Natural killer cell (primary cell): ENCODE results near the gene MCTP1. TPM values are rescaled to one million over a fixed set of nuclear protein-coding genes. Genes with fewer than 3 reads are reported as not detected.

Experiments
- ATAC-seq, 3 donors: fragments of 150-1000 bp in 2 of 3; fragments of 200-7000 bp in 1 of 3; cut with Tn5 transposase; 1 replicate in 1 of 3; 2 replicates in 2 of 3; pipeline ENCODE4 v1.10.0; 2021; ENCODE audit warnings: mild to moderate bottlenecking in 2 of 3, moderate library complexity in 2 of 3
- DNase-seq, 2 donors: peaks; one replicate each; pipeline versions ENCODE4 v3.0.0 to v3.0.0-alpha.2; 2013 to 2021; ENCODE audit warnings: mixed read lengths in 1 of 2
- H3K27ac ChIP-seq: one replicate; pipeline ENCODE4 v1.5.1; 2013; ENCODE audit warnings: mild to moderate bottlenecking, low read length
- H3K27me3 ChIP-seq: one replicate; pipeline ENCODE4 v1.6.1; 2013; ENCODE audit warnings: low read length; ENCODE audit not compliant: control insufficient read depth, insufficient read depth
- H3K36me3 ChIP-seq: one replicate; pipeline ENCODE4 v1.6.1; 2013; ENCODE audit warnings: low read length; ENCODE audit not compliant: control insufficient read depth, insufficient read depth
- H3K4me1 ChIP-seq: one replicate; pipeline ENCODE4 v1.6.1; 2013; ENCODE audit warnings: low read length; ENCODE audit not compliant: control insufficient read depth, insufficient read depth
- H3K4me3 ChIP-seq: one replicate; pipeline ENCODE4 v1.5.1; 2013; ENCODE audit warnings: low read length
- H3K9me3 ChIP-seq: one replicate; pipeline ENCODE4 v1.6.1; 2013; ENCODE audit warnings: low read length; ENCODE audit not compliant: control insufficient read depth, insufficient read depth
- H3K27ac Mint-ChIP-seq, 2 donors: one replicate each; pipeline ENCODE4 v1.8.0; 2022; ENCODE audit warnings: mild to moderate bottlenecking in 2 of 2, mixed read lengths in 2 of 2, moderate library complexity in 1 of 2
- H3K27me3 Mint-ChIP-seq, 2 donors: one replicate each; pipeline ENCODE4 v1.8.0; 2022; ENCODE audit warnings: low read depth in 2 of 2, mixed read lengths in 2 of 2
- H3K36me3 Mint-ChIP-seq: one replicate; pipeline ENCODE4 v1.8.0; 2022; ENCODE audit warnings: mixed read lengths
- H3K4me1 Mint-ChIP-seq, 2 donors: one replicate each; pipeline ENCODE4 v1.8.0; 2022; ENCODE audit warnings: mixed read lengths in 2 of 2
- H3K4me3 Mint-ChIP-seq: one replicate; pipeline ENCODE4 v1.8.0; 2022; ENCODE audit warnings: mild to moderate bottlenecking, moderate library complexity, mixed read lengths
- H3K9me3 Mint-ChIP-seq, 2 donors: one replicate each; pipeline ENCODE4 v1.8.0; 2022; ENCODE audit warnings: mixed read lengths in 2 of 2
- WGBS: methylation state at CpG from one replicate; pipeline ENCODE4 v1.1.7; 2013; ENCODE audit warnings: missing lambda C conversion rate; ENCODE audit not compliant: insufficient coverage; 5-methylcytosine and 5-hydroxymethylcytosine counted together
- intact Hi-C: fragments of 100-400 bp; cut with micrococcal nuclease; formaldehyde crosslinking; loops from one replicate; pipeline ENCODE4 v1.14.2; 2022
- total RNA-seq, 4 donors: library from RNA; stranded (reverse); fragments of 120-200 nt in 1 of 4; gene quantifications; one replicate each; pipeline versions ENCODE4 v1.2.3 to v1.2.4, GENCODE V29; 2013 to 2022
- TF ChIP-seq, protein P1 (sequence below): fragments of 200-600 bp; IDR thresholded peaks from one replicate; pipeline ENCODE4 v1.8.0; 2022; ENCODE audit warnings: antibody characterized with exemption

Gene MCTP1
- total RNA-seq, 3 donors from 2014 or later (not counting 1 experiment from before 2014, with no cell fraction given): 4.7 to 15.1 (median 9.8) TPM

DNA sequence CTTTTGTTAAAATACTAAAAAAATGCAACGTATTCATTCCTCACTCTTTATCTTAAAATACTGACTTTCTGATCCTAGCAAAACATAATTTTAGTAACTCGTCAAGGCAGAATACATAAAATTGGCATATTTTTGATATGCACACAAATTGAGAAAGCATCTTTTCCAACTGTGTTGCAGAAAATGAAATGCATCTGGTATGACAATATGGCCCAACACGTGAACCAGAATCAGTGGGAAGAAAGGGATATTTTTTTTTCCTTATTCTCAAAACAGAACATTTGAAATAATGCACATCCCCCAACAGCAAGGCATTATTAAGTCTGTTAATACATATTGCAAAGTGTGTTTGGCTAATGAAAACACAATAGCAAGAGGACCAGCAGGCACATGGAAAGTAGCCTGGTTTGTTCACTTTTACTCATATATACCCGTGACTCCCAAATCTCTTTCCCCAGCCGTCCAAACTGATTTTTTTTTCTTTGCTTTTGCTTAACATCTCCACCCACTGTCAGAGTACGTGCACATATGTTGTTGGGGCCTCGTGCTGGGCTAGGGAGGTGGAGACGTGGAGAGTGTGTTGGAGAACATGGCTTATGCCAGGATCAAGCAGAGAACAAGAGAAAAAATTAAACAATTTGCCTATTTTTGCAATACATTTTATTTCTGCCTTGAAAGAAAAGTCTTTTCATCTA lies 4.3 kb downstream of the MCTP1 start:
- 92% methylated on average over 5 of the region's 8 CpGs for WGBS
- H3K4me3 Mint-ChIP-seq: no peak overlapping the region
- TF ChIP-seq, protein P1, sequence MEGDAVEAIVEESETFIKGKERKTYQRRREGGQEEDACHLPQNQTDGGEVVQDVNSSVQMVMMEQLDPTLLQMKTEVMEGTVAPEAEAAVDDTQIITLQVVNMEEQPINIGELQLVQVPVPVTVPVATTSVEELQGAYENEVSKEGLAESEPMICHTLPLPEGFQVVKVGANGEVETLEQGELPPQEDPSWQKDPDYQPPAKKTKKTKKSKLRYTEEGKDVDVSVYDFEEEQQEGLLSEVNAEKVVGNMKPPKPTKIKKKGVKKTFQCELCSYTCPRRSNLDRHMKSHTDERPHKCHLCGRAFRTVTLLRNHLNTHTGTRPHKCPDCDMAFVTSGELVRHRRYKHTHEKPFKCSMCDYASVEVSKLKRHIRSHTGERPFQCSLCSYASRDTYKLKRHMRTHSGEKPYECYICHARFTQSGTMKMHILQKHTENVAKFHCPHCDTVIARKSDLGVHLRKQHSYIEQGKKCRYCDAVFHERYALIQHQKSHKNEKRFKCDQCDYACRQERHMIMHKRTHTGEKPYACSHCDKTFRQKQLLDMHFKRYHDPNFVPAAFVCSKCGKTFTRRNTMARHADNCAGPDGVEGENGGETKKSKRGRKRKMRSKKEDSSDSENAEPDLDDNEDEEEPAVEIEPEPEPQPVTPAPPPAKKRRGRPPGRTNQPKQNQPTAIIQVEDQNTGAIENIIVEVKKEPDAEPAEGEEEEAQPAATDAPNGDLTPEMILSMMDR: no peak
- Histone ChIP-seq H3K27ac (no peak overlapping the region), H3K9me3 (no peaks in the 10 kb centered on the region), H3K4me1 (peaks cover 16% of the 10 kb centered on the region), H3K4me3 (no peak overlapping the region), H3K27me3 (peaks cover 31% of the 10 kb centered on the region), H3K36me3 (no peaks in the 10 kb centered on the region)
- H3K36me3 Mint-ChIP-seq: no peaks in the 10 kb centered on the region
- ATAC-seq (no peak), DNase-seq (no peak)
- intact Hi-C loops: no loop called here
- H3K9me3 Mint-ChIP-seq: peaks cover 0 to 3% of the 10 kb centered on the region in 2 donors
- peaks cover 4 to 12% of the 10 kb centered on the region in 2 donors for H3K4me1 Mint-ChIP-seq
- peaks cover 31 to 39% of the 10 kb centered on the region in 2 donors for H3K27me3 Mint-ChIP-seq
- H3K27ac Mint-ChIP-seq: no peak overlapping the region

DNA sequence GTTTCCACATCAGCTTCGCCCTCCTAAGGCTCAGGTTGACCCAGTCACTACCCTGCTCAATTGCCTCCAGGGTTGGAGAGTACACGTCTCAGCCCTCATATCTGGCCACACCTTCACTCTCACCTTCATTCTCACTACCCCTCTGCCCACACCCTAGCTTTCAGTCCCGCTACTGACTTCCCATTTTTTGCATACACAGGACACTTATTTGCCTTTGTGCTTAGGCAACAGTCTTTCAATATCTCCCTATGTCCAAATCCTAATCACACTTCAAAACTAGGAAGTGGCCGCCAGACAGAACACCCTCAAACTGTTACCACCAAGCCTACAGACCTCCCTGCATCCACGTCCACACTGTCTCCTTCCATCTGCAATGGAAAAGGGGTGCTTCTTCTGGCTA lies 10.9 kb downstream of the MCTP1 start:
- peaks cover 0 to 3% of the 10 kb centered on the region in 2 donors for H3K9me3 Mint-ChIP-seq

DNA sequence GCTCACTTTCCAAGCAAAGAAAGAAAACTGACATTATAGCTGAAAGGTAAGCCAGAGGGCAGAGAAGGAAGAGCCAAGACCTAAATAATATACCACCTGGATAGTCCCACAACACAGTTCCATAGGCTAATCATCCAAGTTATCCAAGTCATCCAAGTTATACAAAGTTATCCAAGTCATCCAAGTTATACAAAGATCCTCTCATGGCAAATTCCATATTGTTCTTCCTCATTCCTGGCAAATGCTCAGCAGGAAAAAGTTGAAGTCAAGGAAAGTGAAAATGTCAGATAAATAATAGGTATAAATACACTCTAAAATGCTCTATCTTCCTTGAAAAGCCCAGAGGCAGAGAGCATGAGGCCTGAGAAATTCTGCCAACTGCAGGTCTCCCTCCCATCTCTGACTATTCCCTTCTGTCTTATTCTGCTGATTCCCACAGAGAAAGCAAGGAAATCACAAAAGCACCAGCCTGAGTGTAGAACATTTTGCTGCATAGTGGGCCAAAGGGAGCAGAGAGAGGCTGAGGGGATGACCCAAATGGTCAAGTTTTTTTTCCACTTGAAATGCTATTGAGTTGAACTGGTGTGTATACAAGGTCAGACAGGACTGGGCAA lies 12.5 kb downstream of the MCTP1 start:
- Histone ChIP-seq H3K4me1 (no peaks in the 10 kb centered on the region), H3K9me3 (no peaks in the 10 kb centered on the region), H3K36me3 (no peaks in the 10 kb centered on the region), H3K4me3 (no peak overlapping the region), H3K27me3 (no peaks in the 10 kb centered on the region), H3K27ac (no peak overlapping the region)
- no peaks in the 10 kb centered on the region for H3K4me1 Mint-ChIP-seq
- intact Hi-C loops: no loop called here
- peaks cover 14 to 17% of the 10 kb centered on the region in 2 donors for H3K27me3 Mint-ChIP-seq
- H3K27ac Mint-ChIP-seq: no peak overlapping the region
- H3K36me3 Mint-ChIP-seq: no peaks in the 10 kb centered on the region
- TF ChIP-seq, protein P1: no peak
- ATAC-seq (no peak), DNase-seq (no peak)
- no peak overlapping the region for H3K4me3 Mint-ChIP-seq
- peaks cover 0 to 3% of the 10 kb centered on the region in 2 donors for H3K9me3 Mint-ChIP-seq

More for the DNA sequence above, 10.9 kb downstream of the MCTP1 start:
- H3K4me1 Mint-ChIP-seq: no peaks in the 10 kb centered on the region
- intact Hi-C loops: no loop called here
- WGBS: 68% methylated on average over 5 of the region's 5 CpGs
- TF ChIP-seq, protein P1: no peak
- H3K9me3 ChIP-seq: no peaks in the 10 kb centered on the region
- H3K36me3 Mint-ChIP-seq: no peaks in the 10 kb centered on the region
- H3K27ac ChIP-seq: no peak overlapping the region
- no peak overlapping the region for H3K4me3 Mint-ChIP-seq
- no peaks in the 10 kb centered on the region for H3K36me3 ChIP-seq
- H3K27me3 ChIP-seq: no peaks in the 10 kb centered on the region
- no peaks in the 10 kb centered on the region for H3K4me1 ChIP-seq
- peaks cover 5 to 13% of the 10 kb centered on the region in 2 donors for H3K27me3 Mint-ChIP-seq
- DNase-seq: no peak
- no peak overlapping the region for H3K4me3 ChIP-seq
- no peak for ATAC-seq
- no peak overlapping the region for H3K27ac Mint-ChIP-seq
